Parathyroid adenoma (tissue), 2 donors: ENCODE results near the gene RIPPLY2.

Experiments used
- H2AFZ ChIP-seq: fragments of 300-600 bp; sonication (generic); one replicate; pipeline ENCODE4 v1.7.0; 2017; ENCODE audit warnings: antibody characterized with exemption, mild to moderate bottlenecking
- H3K27ac ChIP-seq: fragments of 300-600 bp; sonication (generic); one replicate; pipeline ENCODE4 v1.7.0; 2017
- H3K27me3 ChIP-seq: fragments of 300-600 bp; sonication (generic); one replicate; pipeline ENCODE4 v1.7.0; 2017; ENCODE audit warnings: low read length; ENCODE audit not compliant: control insufficient read depth, insufficient read depth
- H3K36me3 ChIP-seq: fragments of 300-600 bp; sonication (generic); one replicate; pipeline ENCODE4 v1.7.0; 2017; ENCODE audit warnings: low read length; ENCODE audit not compliant: control insufficient read depth, insufficient read depth
- H3K4me1 ChIP-seq: fragments of 300-600 bp; sonication (generic); one replicate; pipeline ENCODE4 v1.7.0; 2017; ENCODE audit warnings: control low read depth
- H3K4me2 ChIP-seq: fragments of 300-600 bp; sonication (generic); one replicate; pipeline ENCODE4 v1.7.0; 2017; ENCODE audit warnings: low read length
- H3K4me3 ChIP-seq: fragments of 300-600 bp; sonication (generic); one replicate; pipeline ENCODE4 v1.7.0; 2017; ENCODE audit warnings: low read depth, low read length
- H3K79me2 ChIP-seq: fragments of 300-600 bp; sonication (generic); one replicate; pipeline ENCODE4 v1.7.0; 2017; ENCODE audit warnings: control low read depth
- H3K9ac ChIP-seq: fragments of 300-600 bp; sonication (generic); one replicate; pipeline ENCODE4 v1.7.0; 2017; ENCODE audit warnings: mild to moderate bottlenecking
- H3K9me3 ChIP-seq: fragments of 300-600 bp; sonication (generic); one replicate; pipeline ENCODE4 v1.7.0; 2017; ENCODE audit warnings: low read length; ENCODE audit not compliant: control insufficient read depth
- TF ChIP-seq, protein P1 (sequence below): fragments of 300-600 bp; sonication (generic); IDR thresholded peaks from one replicate; pipeline ENCODE4 v1.7.0; 2017; ENCODE audit warnings: antibody characterized with exemption, mild to moderate bottlenecking
- donor health status: primary hyperparathyroidism.

Gene RIPPLY2

DNA sequence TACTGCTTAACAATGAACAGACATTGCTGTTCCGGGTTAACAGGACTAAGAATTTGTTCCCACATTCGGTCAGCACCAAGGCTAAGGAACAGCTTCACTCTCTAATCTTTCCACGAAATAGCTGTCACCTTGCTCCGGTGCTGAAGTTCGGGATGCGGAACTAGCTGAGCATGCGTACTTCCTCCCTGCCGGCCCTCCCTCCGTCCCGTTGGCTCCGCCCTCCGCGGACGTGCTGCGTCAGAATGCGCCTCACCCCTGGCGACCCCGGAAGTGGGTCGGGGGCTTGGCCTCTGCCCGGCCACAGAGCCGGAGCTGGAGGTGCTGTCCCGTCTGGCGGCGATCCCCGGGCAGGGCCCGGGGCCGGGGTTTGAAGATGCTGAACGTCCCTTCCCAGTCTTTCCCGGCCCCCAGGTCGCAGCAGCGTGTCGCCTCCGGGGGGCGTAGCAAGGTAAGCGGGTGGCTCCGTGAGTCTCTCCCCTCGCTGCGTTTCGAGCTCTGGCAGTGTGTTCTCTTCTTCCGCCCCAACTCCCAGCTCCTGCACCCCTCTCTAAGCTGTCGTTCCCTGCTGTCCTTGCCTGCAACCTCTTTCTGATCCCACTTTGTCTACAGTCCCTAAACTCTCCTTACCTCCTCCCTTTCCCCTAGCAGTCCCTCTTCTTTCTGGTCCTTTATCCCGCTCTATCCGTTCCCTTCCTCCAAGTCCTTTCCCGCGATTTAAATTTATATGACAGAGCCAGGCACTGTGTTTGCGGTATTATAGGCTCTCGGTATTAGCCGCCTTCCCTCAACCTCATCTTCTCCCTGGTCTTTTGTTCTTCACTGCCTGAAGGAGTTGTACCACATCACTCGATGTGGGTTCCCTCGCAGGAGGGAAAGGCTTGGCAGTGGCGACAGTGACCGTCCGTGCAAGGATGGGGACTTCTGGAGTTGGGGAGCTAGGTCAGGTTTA is 6.5 kb downstream of the RIPPLY2 start, which contains the start of gene CYB5R4:
Gene CYB5R4, plus strand, starts transcription at position 280 of the 949 bp plus-strand sequence. Its CDS starts 94 bp downstream, at position 374.
- Histone ChIP-seq H3K27ac (peak within 1 kb of the TSS; percentile 69), H3K4me1 (peaks cover 3% of the 10 kb centered on the region), H3K36me3 (no peaks in the 10 kb centered on the region), H3K9ac (peak within 1 kb of the TSS; percentile 48), H3K4me3 (peak within 1 kb of the TSS; percentile 83), H3K79me2 (peaks cover 12% of the 10 kb centered on the region), H2AFZ (peak within 1 kb of the TSS; percentile 92), H3K9me3 (no peaks in the 10 kb centered on the region), H3K27me3 (no peaks in the 10 kb centered on the region), H3K4me2 (peak within 1 kb of the TSS; percentile 80)
- TF ChIP-seq, protein P1, sequence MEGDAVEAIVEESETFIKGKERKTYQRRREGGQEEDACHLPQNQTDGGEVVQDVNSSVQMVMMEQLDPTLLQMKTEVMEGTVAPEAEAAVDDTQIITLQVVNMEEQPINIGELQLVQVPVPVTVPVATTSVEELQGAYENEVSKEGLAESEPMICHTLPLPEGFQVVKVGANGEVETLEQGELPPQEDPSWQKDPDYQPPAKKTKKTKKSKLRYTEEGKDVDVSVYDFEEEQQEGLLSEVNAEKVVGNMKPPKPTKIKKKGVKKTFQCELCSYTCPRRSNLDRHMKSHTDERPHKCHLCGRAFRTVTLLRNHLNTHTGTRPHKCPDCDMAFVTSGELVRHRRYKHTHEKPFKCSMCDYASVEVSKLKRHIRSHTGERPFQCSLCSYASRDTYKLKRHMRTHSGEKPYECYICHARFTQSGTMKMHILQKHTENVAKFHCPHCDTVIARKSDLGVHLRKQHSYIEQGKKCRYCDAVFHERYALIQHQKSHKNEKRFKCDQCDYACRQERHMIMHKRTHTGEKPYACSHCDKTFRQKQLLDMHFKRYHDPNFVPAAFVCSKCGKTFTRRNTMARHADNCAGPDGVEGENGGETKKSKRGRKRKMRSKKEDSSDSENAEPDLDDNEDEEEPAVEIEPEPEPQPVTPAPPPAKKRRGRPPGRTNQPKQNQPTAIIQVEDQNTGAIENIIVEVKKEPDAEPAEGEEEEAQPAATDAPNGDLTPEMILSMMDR: peak; percentile 44

DNA sequence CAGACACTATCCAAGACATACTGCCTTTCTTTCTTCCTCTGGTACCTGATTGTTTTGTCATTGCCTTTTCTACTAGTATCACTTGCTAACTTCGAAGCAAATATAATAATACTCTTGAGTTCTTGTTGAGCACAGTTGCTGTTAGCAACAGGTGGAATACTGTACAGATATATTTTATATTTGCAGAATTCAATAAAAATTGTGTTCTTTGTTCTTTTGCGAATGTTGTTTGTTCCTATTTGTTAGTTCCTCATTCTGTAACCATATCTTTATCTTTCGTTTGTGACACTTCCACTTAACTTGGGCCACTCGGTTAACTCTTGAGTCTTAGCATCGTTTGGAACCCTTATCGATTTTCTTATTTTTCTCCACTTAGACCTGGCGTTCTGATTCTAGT is 7.2 kb downstream of the RIPPLY2 start:
- Histone ChIP-seq H3K9me3 (no peaks in the 10 kb centered on the region), H3K79me2 (peaks cover 12% of the 10 kb centered on the region)
- TF ChIP-seq, protein P1: no peak

DNA sequence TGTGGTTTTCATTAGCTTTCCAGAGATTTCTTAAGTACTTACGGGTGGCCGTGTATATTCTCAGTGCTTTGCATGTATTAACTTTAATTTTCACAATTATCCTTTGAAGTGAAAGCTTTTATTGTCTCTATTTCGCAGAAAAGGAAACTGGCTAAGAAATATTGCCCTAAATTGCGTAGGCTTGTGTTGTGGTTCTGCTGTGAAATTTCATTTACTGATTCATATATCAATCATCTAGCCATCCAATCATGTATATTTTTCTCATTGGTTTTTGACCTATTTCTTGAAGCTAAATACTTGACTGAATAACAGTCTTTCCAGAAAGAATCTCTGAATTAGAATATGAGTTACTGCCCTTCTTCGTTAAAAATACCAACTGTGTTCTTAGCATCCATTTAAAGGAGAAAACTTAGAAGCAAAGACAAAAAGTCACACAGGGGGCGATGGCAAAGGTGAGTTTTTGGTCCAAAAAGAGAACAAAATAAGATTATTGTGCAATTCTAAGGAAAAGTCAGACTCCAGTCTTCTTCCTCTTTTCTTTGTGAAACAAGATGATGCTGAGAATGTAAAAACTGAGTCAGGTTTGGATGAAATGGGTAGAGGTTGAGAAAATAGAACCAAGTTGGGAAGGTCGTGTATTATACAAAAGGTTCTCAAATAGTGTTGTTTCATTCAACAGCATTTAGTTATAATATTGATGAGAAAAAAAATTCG is 7.8 kb downstream of the RIPPLY2 start:
- Histone ChIP-seq H3K36me3 (no peaks in the 10 kb centered on the region), H3K4me3 (no peak overlapping the region), H3K4me2 (no peak overlapping the region), H3K79me2 (peaks cover 12% of the 10 kb centered on the region), H3K27me3 (no peaks in the 10 kb centered on the region), H3K27ac (no peak overlapping the region), H3K9ac (no peak overlapping the region), H3K4me1 (peaks cover 3% of the 10 kb centered on the region), H2AFZ (no peak overlapping the region), H3K9me3 (no peaks in the 10 kb centered on the region)
- TF ChIP-seq, protein P1: no peak

More for the DNA sequence above, 7.2 kb downstream of the RIPPLY2 start:
- Histone ChIP-seq H3K9ac (no peak overlapping the region), H3K27me3 (no peaks in the 10 kb centered on the region), H3K4me1 (peaks cover 3% of the 10 kb centered on the region), H3K4me2 (peak overlapping the region; percentile 80), H3K36me3 (no peaks in the 10 kb centered on the region), H2AFZ (peak overlapping the region; percentile 92), H3K27ac (no peak overlapping the region), H3K4me3 (peak overlapping the region; percentile 83)

DNA sequence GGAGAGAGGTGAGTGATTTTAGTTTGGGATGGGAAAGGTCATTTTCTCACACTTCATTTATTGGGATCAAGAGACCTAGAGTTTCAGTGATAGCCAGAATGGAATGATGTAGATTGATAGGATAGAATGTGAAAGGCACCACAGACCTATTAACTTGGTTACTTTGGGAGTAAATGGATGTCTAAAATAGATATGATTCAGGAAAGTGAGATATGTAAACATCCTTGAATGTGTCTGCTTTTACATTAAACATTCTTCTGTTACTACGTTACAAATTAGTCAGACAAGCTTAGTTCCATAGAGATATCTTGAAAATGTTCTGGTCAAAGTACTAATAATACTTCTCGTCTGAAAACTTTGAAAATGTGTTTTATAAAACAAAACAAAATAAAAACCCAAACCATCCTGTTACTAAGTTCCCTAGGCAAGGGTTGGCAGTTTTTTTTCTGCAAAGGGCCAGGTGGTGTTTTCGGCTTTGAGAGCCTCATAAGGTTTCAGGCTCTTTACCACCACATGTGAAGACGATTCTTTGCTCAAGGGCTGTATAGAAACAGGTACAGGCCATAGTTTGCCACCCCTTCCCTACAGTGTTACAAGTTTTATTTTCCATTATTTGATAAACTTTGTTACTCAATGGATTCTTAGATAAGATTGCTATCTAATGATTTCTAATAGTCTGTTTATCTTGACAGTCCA is 9.8 kb downstream of the RIPPLY2 start:
- Histone ChIP-seq H3K4me2 (no peak overlapping the region), H3K27ac (no peak overlapping the region), H3K79me2 (peaks cover 12% of the 10 kb centered on the region), H3K4me3 (no peak overlapping the region), H3K36me3 (no peaks in the 10 kb centered on the region), H3K27me3 (no peaks in the 10 kb centered on the region), H3K9me3 (no peaks in the 10 kb centered on the region), H3K9ac (no peak overlapping the region), H3K4me1 (peaks cover 3% of the 10 kb centered on the region), H2AFZ (no peak overlapping the region)
- TF ChIP-seq, protein P1: no peak
